ENCODE results near the gene ARID2.

The ARID2 gene

DNA sequence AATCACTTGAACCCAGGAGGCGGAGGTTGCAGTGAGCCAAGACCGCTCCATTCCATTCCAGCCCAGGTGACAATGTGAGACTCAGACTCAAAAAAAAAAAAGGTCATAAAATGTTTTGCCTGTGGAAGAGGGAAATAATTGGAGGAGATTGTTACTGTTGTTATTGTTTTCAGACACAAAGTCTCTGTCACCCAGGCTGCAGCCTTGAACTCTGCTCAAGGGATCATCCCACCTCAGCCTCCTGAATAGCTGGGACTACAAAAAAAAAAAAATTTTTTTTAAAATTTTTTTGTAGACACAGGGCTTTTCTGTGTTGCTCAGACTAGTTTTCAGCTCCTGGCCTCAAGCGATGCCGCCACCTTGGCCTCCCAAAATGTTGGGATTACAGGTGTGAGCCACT, 33.9 kb downstream of the ARID2 start:
- peaks cover 21% of the 10 kb centered on the region; the same call in 1 of the 2 replicates for H3K4me1 ChIP-seq (ENCODE audit: control insufficient read depth, insufficient read depth, low read length)
- H3K36me3 ChIP-seq (ENCODE audit: control insufficient read depth, insufficient read depth, low read length), result no peaks in the 10 kb centered on the region
- H3K4me3 ChIP-seq (ENCODE audit: low read depth, low read length), result no peak overlapping the region
- no peaks in the 10 kb centered on the region for H3K27me3 ChIP-seq (ENCODE audit: control insufficient read depth, insufficient read depth, low read length)
- no peak overlapping the region for H3K9ac ChIP-seq (ENCODE audit: low read depth, low read length)
- H3K9me3 ChIP-seq (ENCODE audit: control insufficient read depth, insufficient read depth, low read length), result no peaks in the 10 kb centered on the region
- H3K27ac ChIP-seq (ENCODE audit: low read depth, low read length), result no peak overlapping the region

DNA sequence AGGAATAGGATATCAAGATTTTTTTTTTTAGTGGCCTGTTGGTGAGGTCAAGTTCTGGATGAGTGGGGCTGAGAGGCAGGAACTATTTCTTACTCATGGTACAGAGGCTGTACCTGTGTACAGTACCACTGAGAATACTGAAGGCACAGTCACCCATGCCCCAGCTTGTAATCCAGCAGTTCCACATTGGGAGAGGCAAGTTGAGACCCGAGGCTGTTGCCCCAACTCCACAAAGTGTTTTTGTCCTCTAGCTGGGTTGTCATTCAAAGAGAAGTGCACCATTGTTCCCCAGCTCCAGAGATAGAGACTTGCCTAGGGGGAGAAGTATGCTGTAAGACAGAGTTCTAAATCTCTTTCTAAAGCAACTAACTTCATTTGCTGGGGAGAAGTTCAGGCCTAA, 38.7 kb downstream of the ARID2 start:
- Histone ChIP-seq H3K9ac (ENCODE audit: low read depth, low read length) (no peak overlapping the region), H3K36me3 (ENCODE audit: control insufficient read depth, insufficient read depth, low read length) (no peaks in the 10 kb centered on the region), H3K4me3 (ENCODE audit: low read depth, low read length) (no peak overlapping the region)

DNA sequence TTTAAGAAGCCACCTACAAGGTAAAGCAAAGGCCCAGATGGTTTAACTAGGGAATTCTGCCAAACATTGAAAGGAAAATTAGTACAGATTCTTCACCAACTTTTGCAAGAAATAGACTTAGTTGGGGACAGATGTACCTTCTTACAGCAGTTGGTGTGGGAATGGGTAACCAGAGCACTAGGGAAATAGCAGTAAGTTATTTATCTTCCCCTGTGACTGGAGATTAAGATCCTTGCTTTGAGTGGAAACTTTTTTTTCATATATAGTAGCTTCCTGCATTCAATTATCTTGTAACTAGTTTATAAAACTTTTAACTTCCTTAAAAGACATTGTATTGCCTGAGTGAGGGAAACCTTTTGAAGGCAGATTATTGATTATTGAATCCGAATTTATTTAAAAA, 44.2 kb downstream of the ARID2 start:
- H3K27ac ChIP-seq (ENCODE audit: low read depth, low read length), result no peak overlapping the region

More for the DNA sequence above, 38.7 kb downstream of the ARID2 start:
- Histone ChIP-seq H3K27me3 (ENCODE audit: control insufficient read depth, insufficient read depth, low read length) (no peaks in the 10 kb centered on the region), H3K27ac (ENCODE audit: low read depth, low read length) (no peak overlapping the region), H3K4me1 (ENCODE audit: control insufficient read depth, insufficient read depth, low read length) (no peaks in the 10 kb centered on the region), H3K9me3 (ENCODE audit: control insufficient read depth, insufficient read depth, low read length) (no peaks in the 10 kb centered on the region)

DNA sequence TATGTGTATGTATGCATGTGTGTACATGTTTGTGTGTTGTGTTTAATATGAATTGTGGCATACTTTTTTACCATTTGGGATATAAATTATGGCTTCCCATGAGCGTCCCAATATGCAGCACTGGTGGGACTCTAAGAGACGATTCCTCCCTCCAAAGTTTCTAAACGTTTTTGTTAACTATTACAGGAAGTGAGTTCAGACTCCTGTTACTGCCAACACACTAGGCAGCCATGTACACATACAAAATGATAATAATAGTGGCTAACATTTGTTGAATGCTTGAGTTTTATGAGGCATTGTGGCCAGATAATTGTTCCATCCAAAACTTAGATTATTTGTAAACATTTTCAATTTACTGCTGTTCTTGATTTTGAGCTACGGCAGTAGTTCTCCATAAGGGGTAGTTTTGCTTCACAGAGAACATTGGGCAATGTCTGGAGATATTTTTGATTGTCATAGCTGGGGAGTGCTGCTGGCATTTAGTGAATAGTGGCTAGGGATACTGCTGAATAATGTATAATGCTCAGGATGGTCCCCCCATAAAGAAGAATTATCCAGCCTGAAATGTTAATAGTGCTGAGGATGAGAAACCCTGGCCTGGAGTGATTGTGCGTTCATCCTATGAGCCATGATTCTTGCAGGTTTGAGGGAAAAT, 45.1 kb downstream of the ARID2 start:
- Histone ChIP-seq H3K36me3 (ENCODE audit: control insufficient read depth, insufficient read depth, low read length) (no peaks in the 10 kb centered on the region), H3K9me3 (ENCODE audit: control insufficient read depth, insufficient read depth, low read length) (no peaks in the 10 kb centered on the region), H3K27ac (ENCODE audit: low read depth, low read length) (no peak overlapping the region), H3K27me3 (ENCODE audit: control insufficient read depth, insufficient read depth, low read length) (no peaks in the 10 kb centered on the region), H3K4me1 (ENCODE audit: control insufficient read depth, insufficient read depth, low read length) (peaks cover 10% of the 10 kb centered on the region), H3K4me3 (ENCODE audit: low read depth, low read length) (no peak overlapping the region), H3K9ac (ENCODE audit: low read depth, low read length) (no peak overlapping the region)

More for the DNA sequence above, 44.2 kb downstream of the ARID2 start:
- no peaks in the 10 kb centered on the region for H3K36me3 ChIP-seq (ENCODE audit: control insufficient read depth, insufficient read depth, low read length)
- H3K4me1 ChIP-seq (ENCODE audit: control insufficient read depth, insufficient read depth, low read length), result peaks cover 10% of the 10 kb centered on the region
- no peak overlapping the region for H3K9ac ChIP-seq (ENCODE audit: low read depth, low read length)
- H3K27me3 ChIP-seq (ENCODE audit: control insufficient read depth, insufficient read depth, low read length), result no peaks in the 10 kb centered on the region
- no peak overlapping the region for H3K4me3 ChIP-seq (ENCODE audit: low read depth, low read length)
- no peaks in the 10 kb centered on the region for H3K9me3 ChIP-seq (ENCODE audit: control insufficient read depth, insufficient read depth, low read length)

DNA sequence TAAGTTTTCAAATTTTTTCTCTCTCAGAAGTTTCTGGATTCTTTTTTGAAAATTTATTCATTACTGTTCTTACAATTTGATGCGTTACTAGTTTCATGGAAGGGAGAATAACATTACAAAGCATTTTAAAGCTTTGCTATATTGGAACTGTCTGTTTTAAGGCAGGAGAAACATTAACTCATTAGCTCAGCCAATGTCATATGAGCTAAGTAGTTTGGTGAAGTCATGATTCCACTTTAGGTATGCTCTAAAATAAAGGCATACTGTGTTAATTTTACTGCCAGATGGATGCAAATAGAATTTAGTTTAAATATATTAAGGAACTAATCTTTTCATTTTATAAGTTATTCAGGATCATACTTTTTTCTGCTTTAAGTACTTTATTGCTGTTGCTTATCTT, 46.0 kb downstream of the ARID2 start:
- H3K36me3 ChIP-seq (ENCODE audit: control insufficient read depth, insufficient read depth, low read length), result no peaks in the 10 kb centered on the region
- H3K27ac ChIP-seq (ENCODE audit: low read depth, low read length), result no peak overlapping the region
- H3K9me3 ChIP-seq (ENCODE audit: control insufficient read depth, insufficient read depth, low read length), result no peaks in the 10 kb centered on the region
- H3K27me3 ChIP-seq (ENCODE audit: control insufficient read depth, insufficient read depth, low read length), result no peaks in the 10 kb centered on the region
- H3K4me1 ChIP-seq (ENCODE audit: control insufficient read depth, insufficient read depth, low read length), result peaks cover 10% of the 10 kb centered on the region
- no peak overlapping the region for H3K9ac ChIP-seq (ENCODE audit: low read depth, low read length)
- no peak overlapping the region for H3K4me3 ChIP-seq (ENCODE audit: low read depth, low read length)

DNA sequence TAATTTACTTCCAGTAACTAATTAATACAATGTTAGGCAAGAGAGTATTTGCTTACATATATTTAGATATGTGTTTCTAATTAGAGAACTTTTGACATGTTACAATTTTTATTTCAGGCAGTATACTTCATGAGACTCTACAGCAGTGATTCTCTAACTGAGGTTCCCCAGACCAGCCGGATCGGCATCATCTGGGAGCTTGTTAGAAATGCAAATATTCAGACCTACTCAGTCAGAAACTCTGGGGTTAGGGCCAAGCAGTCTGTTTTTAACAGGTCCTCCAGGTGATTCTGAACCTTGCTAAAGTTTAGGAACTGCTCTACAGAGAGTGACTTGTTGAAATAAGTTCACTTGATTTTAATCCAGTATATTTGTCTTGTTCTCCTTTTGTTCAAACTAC, 46.5 kb downstream of the ARID2 start:
- Histone ChIP-seq H3K9me3 (ENCODE audit: control insufficient read depth, insufficient read depth, low read length) (no peaks in the 10 kb centered on the region), H3K9ac (ENCODE audit: low read depth, low read length) (no peak overlapping the region), H3K4me1 (ENCODE audit: control insufficient read depth, insufficient read depth, low read length) (peaks cover 10% of the 10 kb centered on the region), H3K4me3 (ENCODE audit: low read depth, low read length) (no peak overlapping the region), H3K27ac (ENCODE audit: low read depth, low read length) (no peak overlapping the region), H3K36me3 (ENCODE audit: control insufficient read depth, insufficient read depth, low read length) (no peaks in the 10 kb centered on the region), H3K27me3 (ENCODE audit: control insufficient read depth, insufficient read depth, low read length) (no peaks in the 10 kb centered on the region)

DNA sequence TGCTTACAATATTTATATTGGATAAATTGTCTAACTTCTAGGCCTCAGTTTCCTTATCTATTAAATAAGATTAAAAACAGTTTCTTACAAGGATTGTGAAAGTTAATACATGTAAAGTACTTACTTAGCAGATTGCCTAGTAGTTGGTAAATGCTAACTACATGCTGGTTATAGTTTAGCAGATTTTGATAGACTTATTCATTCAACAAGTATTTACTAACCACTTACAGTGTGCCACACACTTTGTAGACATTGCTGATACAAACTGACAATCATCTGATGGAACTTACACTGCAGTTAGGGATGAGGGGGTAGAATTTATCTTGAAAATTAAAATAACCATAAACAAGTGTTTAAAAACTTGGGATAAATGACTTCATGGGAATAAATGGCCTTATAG, 50.4 kb downstream of the ARID2 start:
- Histone ChIP-seq H3K9ac (ENCODE audit: low read depth, low read length) (no peak overlapping the region), H3K27ac (ENCODE audit: low read depth, low read length) (no peak overlapping the region), H3K4me3 (ENCODE audit: low read depth, low read length) (no peak overlapping the region), H3K36me3 (ENCODE audit: control insufficient read depth, insufficient read depth, low read length) (no peaks in the 10 kb centered on the region), H3K27me3 (ENCODE audit: control insufficient read depth, insufficient read depth, low read length) (no peaks in the 10 kb centered on the region), H3K9me3 (ENCODE audit: control insufficient read depth, insufficient read depth, low read length) (no peaks in the 10 kb centered on the region), H3K4me1 (ENCODE audit: control insufficient read depth, insufficient read depth, low read length) (peaks cover 17% of the 10 kb centered on the region)

DNA sequence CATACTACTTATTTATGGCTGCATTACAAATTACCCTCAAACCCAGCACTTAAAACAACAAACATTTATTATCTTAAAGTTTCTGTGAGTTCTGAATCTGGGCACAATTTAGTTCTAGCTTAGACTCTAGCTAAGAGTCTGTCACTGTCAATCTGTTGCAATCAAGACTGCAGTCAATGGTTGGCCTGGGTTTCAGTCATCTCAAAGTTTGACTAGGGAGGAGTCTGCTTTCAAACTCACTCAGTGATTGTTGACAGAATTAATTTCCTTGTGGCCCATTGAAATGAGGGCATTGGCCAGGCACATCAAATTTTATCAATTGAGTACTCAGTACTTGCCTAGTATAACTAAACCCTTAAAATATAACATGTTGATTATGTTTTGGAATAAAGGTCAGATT, 51.6 kb downstream of the ARID2 start:
- Histone ChIP-seq H3K36me3 (ENCODE audit: control insufficient read depth, insufficient read depth, low read length) (no peaks in the 10 kb centered on the region), H3K27me3 (ENCODE audit: control insufficient read depth, insufficient read depth, low read length) (no peaks in the 10 kb centered on the region), H3K9ac (ENCODE audit: low read depth, low read length) (no peak overlapping the region), H3K4me3 (ENCODE audit: low read depth, low read length) (no peak overlapping the region), H3K27ac (ENCODE audit: low read depth, low read length) (no peak overlapping the region), H3K9me3 (ENCODE audit: control insufficient read depth, insufficient read depth, low read length) (no peaks in the 10 kb centered on the region), H3K4me1 (ENCODE audit: control insufficient read depth, insufficient read depth, low read length) (peaks cover 10% of the 10 kb centered on the region)

DNA sequence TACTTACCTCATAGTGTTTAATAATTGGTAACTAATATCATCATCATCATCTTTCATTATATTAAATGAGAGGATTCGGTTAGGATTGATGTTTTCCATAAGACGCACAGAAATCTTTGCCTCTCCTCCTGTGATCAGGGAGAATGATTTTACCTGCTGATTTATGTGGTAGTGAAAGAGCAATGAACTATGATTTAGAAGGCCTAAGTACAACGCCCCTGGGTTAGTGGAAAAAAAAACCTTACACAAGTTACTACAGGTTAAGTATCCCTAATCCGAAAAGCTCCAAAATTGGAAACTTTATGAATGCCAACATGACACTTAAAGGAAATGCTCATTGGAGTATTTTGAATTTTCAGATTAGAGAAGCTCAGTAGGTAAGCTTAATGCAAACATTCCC, 55.8 kb downstream of the ARID2 start:
- Histone ChIP-seq H3K4me3 (ENCODE audit: low read depth, low read length) (no peak overlapping the region), H3K4me1 (ENCODE audit: control insufficient read depth, insufficient read depth, low read length) (peaks cover 8% of the 10 kb centered on the region), H3K36me3 (ENCODE audit: control insufficient read depth, insufficient read depth, low read length) (no peaks in the 10 kb centered on the region), H3K27me3 (ENCODE audit: control insufficient read depth, insufficient read depth, low read length) (no peaks in the 10 kb centered on the region), H3K9me3 (ENCODE audit: control insufficient read depth, insufficient read depth, low read length) (no peaks in the 10 kb centered on the region), H3K27ac (ENCODE audit: low read depth, low read length) (no peak overlapping the region), H3K9ac (ENCODE audit: low read depth, low read length) (no peak overlapping the region)

DNA sequence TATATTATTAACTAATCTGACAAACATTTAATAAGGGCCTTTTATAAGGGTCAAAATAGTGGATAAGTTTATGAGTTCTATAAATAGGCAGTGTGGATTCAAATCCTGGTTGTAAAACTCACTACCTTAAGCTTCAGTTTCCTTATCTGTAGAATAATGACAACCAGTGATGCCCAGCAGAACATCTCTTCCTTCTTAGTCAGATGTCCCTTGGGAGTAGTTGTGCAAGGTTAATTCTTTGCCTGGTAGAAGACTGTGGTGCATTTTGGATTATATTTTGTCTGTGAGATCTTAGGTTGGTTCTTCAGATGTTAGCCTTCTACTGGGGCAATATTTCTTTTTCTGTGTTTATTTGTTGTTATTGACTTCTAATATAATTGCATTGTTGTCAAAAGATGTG, 59.5 kb downstream of the ARID2 start:
- Histone ChIP-seq H3K27ac (ENCODE audit: low read depth, low read length) (no peak overlapping the region), H3K4me3 (ENCODE audit: low read depth, low read length) (no peak overlapping the region), H3K9me3 (ENCODE audit: control insufficient read depth, insufficient read depth, low read length) (no peaks in the 10 kb centered on the region), H3K27me3 (ENCODE audit: control insufficient read depth, insufficient read depth, low read length) (no peaks in the 10 kb centered on the region), H3K4me1 (ENCODE audit: control insufficient read depth, insufficient read depth, low read length) (no peaks in the 10 kb centered on the region), H3K36me3 (ENCODE audit: control insufficient read depth, insufficient read depth, low read length) (no peaks in the 10 kb centered on the region), H3K9ac (ENCODE audit: low read depth, low read length) (no peak overlapping the region)

DNA sequence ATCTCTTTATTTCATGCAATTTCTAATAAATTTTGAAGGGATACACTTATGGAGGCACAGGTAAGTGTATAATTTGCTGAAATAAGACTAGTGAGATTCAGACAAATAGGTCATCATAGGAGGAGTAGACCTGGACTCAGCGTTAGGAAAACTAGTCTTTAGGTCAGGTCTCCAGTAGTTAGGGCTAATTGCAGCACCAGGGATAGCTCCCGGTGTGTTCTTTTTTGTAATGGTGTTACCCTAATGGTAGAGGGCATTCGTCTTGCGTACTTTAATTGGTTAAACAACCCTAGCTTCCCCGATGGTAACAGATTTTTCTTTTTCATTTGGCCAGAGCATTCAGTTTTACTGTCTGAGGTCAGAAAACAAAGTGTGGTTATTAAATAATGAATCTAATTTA, 64.9 kb downstream of the ARID2 start:
- Histone ChIP-seq H3K36me3 (ENCODE audit: control insufficient read depth, insufficient read depth, low read length) (0 out of 2 replicates have a peak, but pooled peaks cover 3% of the 10 kb centered on the region), H3K27me3 (ENCODE audit: control insufficient read depth, insufficient read depth, low read length) (no peaks in the 10 kb centered on the region), H3K4me3 (ENCODE audit: low read depth, low read length) (no peak overlapping the region), H3K4me1 (ENCODE audit: control insufficient read depth, insufficient read depth, low read length) (no peaks in the 10 kb centered on the region), H3K9me3 (ENCODE audit: control insufficient read depth, insufficient read depth, low read length) (no peaks in the 10 kb centered on the region), H3K9ac (ENCODE audit: low read depth, low read length) (no peak overlapping the region), H3K27ac (ENCODE audit: low read depth, low read length) (no peak overlapping the region)
